Activated CD4-positive, CD25-positive, alpha-beta regulatory T cell treated with anti-CD3 and anti-CD28 coated beads, Interleukin-2, amount 50 U/mL, for 16 hours (primary cell): Measurements from ENCODE around the gene PPP5C.
"Not testable (repeated sequence)": the region's sequence is repeated elsewhere in the genome, so short reads cannot be mapped to it uniquely, and the experiment has no call there.

Experiments used
- DNase-seq: peaks from one replicate; pipeline ENCODE4 v3.0.0-alpha.2; 2020; ENCODE audit warnings: low read depth, low spot score

PPP5C gene

GRCh38 chr19:46435009-46435408 is 88.1 kb downstream of the PPP5C start:
- DNase-seq, result no peak

- not testable (repeated sequence) for DNase-seq
Measured at GRCh38 chr19:46435689-46436088, 88.8 kb downstream of the PPP5C start.
